Pancreas (tissue), 10 donors: ENCODE data around the gene MORN5. TPM values are rescaled to one million over a fixed set of nuclear protein-coding genes. Genes with fewer than 3 reads are reported as not detected.

Experiments
- ATAC-seq, 4 donors: fragments of 200-7000 bp; cut with Tn5 transposase; one replicate each; pipeline versions ENCODE4 v1.8.0 to v1.9.1; 2020; ENCODE audit warnings: mild to moderate bottlenecking in 4 of 4, moderate library complexity in 4 of 4
- DNase-seq, 6 donors: peaks; one replicate each; pipeline ENCODE4 v3.0.0-alpha.2; 2020
- FAIRE-seq: peaks from 2 replicates; lab custom pipeline; 2012; peaks lifted over from hg19 to GRCh38; lab: Jason Lieb, UNC
- H3K27ac ChIP-seq, 4 donors: fragments of 200-600 bp; sonication (generic); 1 replicate in 3 of 4; 2 replicates in 1 of 4; pipeline versions ENCODE4 v1.5.0 to v1.8.0; 2020
- H3K27me3 ChIP-seq, 4 donors: fragments of 200-600 bp; one replicate each; pipeline ENCODE4 v1.8.0; 2021
- H3K36me3 ChIP-seq, 3 donors: fragments of 200-600 bp; sonication (generic) in 1 of 3; one replicate each; pipeline versions ENCODE4 v1.5.0 to v1.8.0; 2020 to 2021
- H3K4me1 ChIP-seq, 3 donors: fragments of 200-600 bp; one replicate each; pipeline ENCODE4 v1.8.0; 2021
- H3K4me3 ChIP-seq, 4 donors: fragments of 200-600 bp; sonication (generic) in 2 of 4; one replicate each; pipeline versions ENCODE4 v1.5.0 to v1.8.0; 2020 to 2021
- H3K9me3 ChIP-seq, 4 donors: fragments of 200-600 bp; one replicate each; pipeline ENCODE4 v1.8.0; 2021
- CTCF ChIP-seq, 4 donors: fragments of 200-600 bp; sonication (generic) in 3 of 4; IDR thresholded peaks; one replicate each; pipeline versions ENCODE4 v1.5.0 to v1.8.0; 2021; ENCODE audit warnings: antibody characterized with exemption in 4 of 4
- WGBS, 2 donors: extraction: QIAGEN DNeasy Blood & Tissue Kit; methylation state at CpG; one replicate each; pipeline ENCODE4 v1.1.7; 2013; 5-methylcytosine and 5-hydroxymethylcytosine counted together
- intact Hi-C, 3 donors: fragments of 100-400 bp; cut with DNase I; formaldehyde crosslinking; loops; one replicate each; pipeline versions ENCODE4 v1.11.1 to v1.14.2; 2022
- polyA plus RNA-seq, 2 donors: library from polyadenylated mRNA; stranded (reverse); fragments of 200-250 nt; gene quantifications; one replicate each; pipeline ENCODE4 v1.2.3, GENCODE V29; 2013
- total RNA-seq, 6 donors: library from RNA; stranded (reverse); fragmentation: NEBNext Ultra II Directional in 4 of 6; extraction: Animal tissue kit (Norgen Biotek cat#: 25700) in 4 of 6; gene quantifications; one replicate each; pipeline versions ENCODE4 v1.2.1 to v1.2.4, GENCODE V29; 2021 to 2023
- donor health status: healthy with polysubstance abuse.
- donor health status: DM: no; HTN: no; CAD: no; lungs with moderate emphysema.
- donor health status: DM: no; HTN: no; CAD: no.
- donor health status: control.
- donor health status: control.
- donor health status: Bipolar disorder and iron deficiency.
- donor health status: DM: yes; HTN: yes; CAD: no.
- donor health status: DM: no; HTN: no; CAD: no.
- donor health status: DM: no; HTN: no; CAD: no.
- donor health status: DM: yes; HTN: yes; CAD: no.

The MORN5 gene
- total and polyA plus RNA-seq, 8 donors: 0.45 to 0.79 (median 0.71) TPM; not detected in 5

GRCh38 chr9:122191584-122191983 is 31.9 kb downstream of the MORN5 start:
- DNase-seq: no peak
- Histone ChIP-seq H3K4me3 (no peak overlapping the region), H3K27me3 (no peaks in the 10 kb centered on the region), H3K9me3 (no peaks in the 10 kb centered on the region), H3K4me1 (no peaks in the 10 kb centered on the region), H3K27ac (no peak overlapping the region), H3K36me3 (no peaks in the 10 kb centered on the region)
- TF ChIP-seq CTCF (IDR thresholded peaks at IDR 0.05): no peak
- WGBS, 2 donors: 62 to 70% methylated on average over 11 of the region's 11 CpGs
- intact Hi-C loops: no loop called here
- no peak for ATAC-seq
- FAIRE-seq: no peak

- DNase-seq (no peak), ATAC-seq (no peak), FAIRE-seq (no peak)
- intact Hi-C loops: no loop called here
- H3K4me3 ChIP-seq: no peak overlapping the region
- 75 to 84% methylated on average over 5 of the region's 5 CpGs for WGBS, 2 donors
- H3K36me3 ChIP-seq: no peaks in the 10 kb centered on the region
- H3K4me1 ChIP-seq: no peaks in the 10 kb centered on the region
- no peaks in the 10 kb centered on the region for H3K27me3 ChIP-seq
- no peak for TF ChIP-seq CTCF (IDR thresholded peaks at IDR 0.05)
- no peak overlapping the region for H3K27ac ChIP-seq
- H3K9me3 ChIP-seq: no peaks in the 10 kb centered on the region
Observed at GRCh38 chr9:122192261-122192875, 32.7 kb downstream of the MORN5 start.

- Histone ChIP-seq H3K4me3 (no peak overlapping the region), H3K27ac (no peak overlapping the region), H3K4me1 (no peaks in the 10 kb centered on the region), H3K27me3 (no peaks in the 10 kb centered on the region), H3K9me3 (no peaks in the 10 kb centered on the region), H3K36me3 (no peaks in the 10 kb centered on the region)
- TF ChIP-seq CTCF (IDR thresholded peaks at IDR 0.05): no peak
- intact Hi-C loops: no loop called here
- DNase-seq (no peak), ATAC-seq (no peak), FAIRE-seq (no peak)
- 81 to 84% methylated on average over 16 of the region's 16 CpGs for WGBS, 2 donors
Observed at GRCh38 chr9:122192914-122193525, 33.3 kb downstream of the MORN5 start.

- FAIRE-seq: no peak
Observed at GRCh38 chr9:122193651-122194050, 33.9 kb downstream of the MORN5 start.

More at GRCh38 chr9:122193651-122194050, 33.9 kb downstream of the MORN5 start:
- intact Hi-C loops: no loop called here
- Histone ChIP-seq H3K9me3 (no peaks in the 10 kb centered on the region), H3K4me3 (no peak overlapping the region), H3K4me1 (no peaks in the 10 kb centered on the region), H3K27me3 (no peaks in the 10 kb centered on the region), H3K27ac (no peak overlapping the region), H3K36me3 (no peaks in the 10 kb centered on the region)
- DNase-seq (no peak), ATAC-seq (no peak)
- 78 to 82% methylated on average over 6 of the region's 6 CpGs for WGBS, 2 donors
- no peak for TF ChIP-seq CTCF (IDR thresholded peaks at IDR 0.05)
